ENCODE data around the gene INPP5D. TPM values are rescaled to one million over a fixed set of nuclear protein-coding genes. Genes with fewer than 3 reads are reported as not detected.
"Not testable (repeated sequence)": the region's sequence is repeated elsewhere in the genome, so short reads cannot be mapped to it uniquely, and the experiment has no call there.

Gene INPP5D
- total RNA-seq, 3 donors from 2014 or later = 8.2 to 14.4 (median 9.1) TPM

DNA sequence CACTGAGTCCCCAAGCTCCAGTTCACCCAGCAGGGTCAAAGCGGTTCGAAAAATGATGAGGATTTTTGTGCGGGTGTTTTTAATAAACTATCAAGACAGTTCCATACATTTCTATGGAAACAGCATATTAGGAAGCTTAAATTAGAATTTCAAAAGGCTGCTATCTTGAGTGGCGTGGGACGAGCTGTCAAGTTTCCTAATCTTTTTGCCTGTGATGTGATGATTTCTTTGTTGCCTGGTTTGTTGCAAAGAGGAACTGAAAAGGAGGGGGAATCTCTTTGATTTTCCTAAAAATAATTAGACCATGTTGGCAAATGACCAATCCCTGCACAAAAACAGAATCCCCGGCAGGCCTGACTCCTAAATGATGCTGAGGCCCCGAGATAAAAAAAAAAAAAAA, 125.2 kb downstream of the INPP5D start:
- intact Hi-C loops (cut with DNase I, micrococcal nuclease) = no loop called here
- H3K4me1 ChIP-seq (ENCODE audit: low read depth) = no peaks in the 10 kb centered on the region
- DNase-seq = no peak
- no peak overlapping the region for H3K4me3 ChIP-seq
- no peak for ATAC-seq
- no peaks in the 10 kb centered on the region for H3K36me3 ChIP-seq (ENCODE audit: low read depth)
- TF ChIP-seq, protein P1, sequence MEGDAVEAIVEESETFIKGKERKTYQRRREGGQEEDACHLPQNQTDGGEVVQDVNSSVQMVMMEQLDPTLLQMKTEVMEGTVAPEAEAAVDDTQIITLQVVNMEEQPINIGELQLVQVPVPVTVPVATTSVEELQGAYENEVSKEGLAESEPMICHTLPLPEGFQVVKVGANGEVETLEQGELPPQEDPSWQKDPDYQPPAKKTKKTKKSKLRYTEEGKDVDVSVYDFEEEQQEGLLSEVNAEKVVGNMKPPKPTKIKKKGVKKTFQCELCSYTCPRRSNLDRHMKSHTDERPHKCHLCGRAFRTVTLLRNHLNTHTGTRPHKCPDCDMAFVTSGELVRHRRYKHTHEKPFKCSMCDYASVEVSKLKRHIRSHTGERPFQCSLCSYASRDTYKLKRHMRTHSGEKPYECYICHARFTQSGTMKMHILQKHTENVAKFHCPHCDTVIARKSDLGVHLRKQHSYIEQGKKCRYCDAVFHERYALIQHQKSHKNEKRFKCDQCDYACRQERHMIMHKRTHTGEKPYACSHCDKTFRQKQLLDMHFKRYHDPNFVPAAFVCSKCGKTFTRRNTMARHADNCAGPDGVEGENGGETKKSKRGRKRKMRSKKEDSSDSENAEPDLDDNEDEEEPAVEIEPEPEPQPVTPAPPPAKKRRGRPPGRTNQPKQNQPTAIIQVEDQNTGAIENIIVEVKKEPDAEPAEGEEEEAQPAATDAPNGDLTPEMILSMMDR (IDR thresholded peaks at IDR 0.05) = no peak
- no peaks in the 10 kb centered on the region for H3K9me3 ChIP-seq

DNA sequence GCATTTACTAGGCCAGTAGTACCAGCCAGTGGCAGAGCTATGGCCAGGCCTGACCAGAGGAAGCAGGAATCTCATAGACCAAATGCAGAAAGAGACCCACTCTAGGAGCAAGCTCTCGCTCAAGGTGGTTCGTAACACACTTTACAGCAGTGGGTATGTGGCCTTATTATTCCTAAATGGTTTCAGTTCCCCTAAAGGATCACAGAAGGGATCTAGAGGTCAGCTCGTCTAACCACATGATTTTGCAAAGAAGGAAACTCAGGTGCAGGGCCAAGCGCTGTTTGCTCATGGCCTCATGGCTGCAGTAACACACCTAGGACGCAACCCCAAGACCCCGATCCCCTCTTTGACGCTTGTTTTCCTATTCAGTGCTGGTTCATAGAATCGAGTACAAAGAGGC, 125.8 kb downstream of the INPP5D start:
- no peaks in the 10 kb centered on the region for H3K4me1 ChIP-seq (ENCODE audit: low read depth)
- no peak for DNase-seq
- no peak overlapping the region for H3K4me3 ChIP-seq
- peak; percentile 40 for ATAC-seq
- H3K36me3 ChIP-seq (ENCODE audit: low read depth) = no peaks in the 10 kb centered on the region
- TF ChIP-seq, protein P1 (IDR thresholded peaks at IDR 0.05) = no peak
- intact Hi-C loops (cut with DNase I, micrococcal nuclease) = no loop called here
- H3K9me3 ChIP-seq = no peaks in the 10 kb centered on the region

DNA sequence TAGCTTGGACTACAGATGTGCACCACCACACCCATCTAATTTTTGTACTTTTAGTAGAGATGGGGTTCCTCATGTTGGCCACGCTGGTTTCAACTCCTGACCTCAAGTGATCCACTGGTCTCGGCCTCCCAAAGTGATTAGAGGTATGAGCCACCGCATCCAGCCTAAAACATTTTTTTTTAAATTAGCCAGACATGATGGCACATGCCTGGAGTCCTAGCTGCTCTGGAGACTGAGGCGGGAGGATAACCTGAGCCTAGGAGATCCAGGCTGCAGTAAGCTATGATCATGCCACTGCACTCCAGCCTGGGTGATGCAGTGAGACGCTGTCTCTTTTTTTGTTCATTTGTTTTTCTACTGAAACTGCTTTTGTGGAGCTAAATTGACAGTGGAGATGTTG, 126.7 kb downstream of the INPP5D start:
- TF ChIP-seq, protein P1 (IDR thresholded peaks at IDR 0.05) = no peak
- intact Hi-C loops (cut with DNase I, micrococcal nuclease) = no loop called here
- no peaks in the 10 kb centered on the region for H3K9me3 ChIP-seq
- DNase-seq = no peak
- no peak for ATAC-seq
- no peaks in the 10 kb centered on the region for H3K36me3 ChIP-seq (ENCODE audit: low read depth)
- no peak overlapping the region for H3K4me3 ChIP-seq
- H3K4me1 ChIP-seq (ENCODE audit: low read depth) = no peaks in the 10 kb centered on the region

DNA sequence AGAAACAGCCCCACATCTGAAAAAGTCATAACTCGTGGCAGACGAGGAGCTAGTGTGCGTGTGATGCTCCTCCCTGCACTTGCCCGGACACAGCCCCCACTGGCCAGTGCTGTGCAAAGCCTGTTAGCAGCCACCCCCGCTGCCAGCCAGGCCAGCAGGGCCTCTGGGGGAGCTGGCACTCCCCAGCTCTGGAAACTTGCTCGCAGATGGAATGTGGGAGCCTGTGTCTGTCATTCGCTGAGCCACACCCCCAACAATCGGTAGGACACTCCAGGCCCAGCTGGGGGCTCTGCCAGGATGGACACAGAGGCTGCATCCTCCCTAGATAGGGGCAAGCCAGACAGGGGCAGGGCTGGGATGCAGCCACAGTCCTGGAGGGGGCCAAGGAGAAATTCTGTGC, 128.9 kb downstream of the INPP5D start:
- Histone ChIP-seq H3K9me3 (no peaks in the 10 kb centered on the region), H3K36me3 (ENCODE audit: low read depth) (no peaks in the 10 kb centered on the region), H3K4me1 (ENCODE audit: low read depth) (no peaks in the 10 kb centered on the region), H3K4me3 (no peak overlapping the region)
- TF ChIP-seq, protein P1 (IDR thresholded peaks at IDR 0.05) = no peak
- intact Hi-C loops (cut with DNase I, micrococcal nuclease) = no loop called here
- DNase-seq = no peak
- no peak for ATAC-seq

DNA sequence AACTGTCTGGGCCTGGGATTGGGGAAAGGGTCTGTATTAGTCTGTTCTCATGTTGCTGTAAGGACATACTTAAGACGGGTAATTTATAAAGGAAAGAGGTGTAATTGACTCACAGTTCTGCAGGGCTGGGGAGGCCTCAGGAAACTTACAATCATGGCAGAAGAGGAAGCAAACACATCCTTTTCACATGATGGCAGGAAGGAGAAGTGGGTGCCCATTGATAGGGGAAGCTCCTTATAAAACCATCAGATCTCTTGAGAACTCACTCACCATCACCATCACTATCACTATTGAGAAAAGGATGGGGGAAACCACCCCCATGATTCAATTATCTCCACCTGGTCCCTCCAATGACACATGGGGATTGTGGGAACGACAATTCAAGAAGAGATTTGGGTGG, 130.9 kb downstream of the INPP5D start:
- H3K36me3 ChIP-seq (ENCODE audit: low read depth); H3K4me1 ChIP-seq (ENCODE audit: low read depth); DNase-seq; H3K9me3 ChIP-seq; H3K4me3 ChIP-seq; ATAC-seq; intact Hi-C loops (cut with DNase I, micrococcal nuclease): not testable (repeated sequence)

DNA sequence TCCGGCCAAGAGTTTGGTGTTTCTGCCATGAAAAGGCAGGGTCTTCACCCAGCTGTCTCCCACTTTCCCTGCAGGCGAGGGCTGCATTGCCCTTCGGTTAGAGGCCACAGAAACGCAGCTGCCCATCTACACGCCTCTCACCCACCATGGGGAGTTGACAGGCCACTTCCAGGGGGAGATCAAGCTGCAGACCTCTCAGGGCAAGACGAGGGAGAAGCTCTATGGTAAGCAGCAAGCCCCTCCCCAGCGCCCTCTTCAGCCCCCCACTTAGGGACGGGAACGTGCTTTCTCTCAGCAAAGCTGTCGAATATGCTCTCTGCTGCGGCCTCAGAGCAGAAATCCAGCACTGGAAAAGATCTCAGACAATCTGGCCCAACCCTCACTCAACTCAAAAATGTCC, 133.6 kb downstream of the INPP5D start:
- TF ChIP-seq, protein P1 (IDR thresholded peaks at IDR 0.05) = no peak
- ATAC-seq = no peak

More for the DNA sequence above, 133.6 kb downstream of the INPP5D start:
- Histone ChIP-seq H3K36me3 (ENCODE audit: low read depth) (no peaks in the 10 kb centered on the region), H3K9me3 (no peaks in the 10 kb centered on the region), H3K4me1 (ENCODE audit: low read depth) (no peaks in the 10 kb centered on the region), H3K4me3 (no peak overlapping the region)
- DNase-seq = no peak
- intact Hi-C loops (cut with DNase I, micrococcal nuclease) = no loop called here
